Keratinocyte (primary cell): ENCODE measurements around the gene SLC6A3.

Source experiments
- CTCF ChIP-seq, 3 experiments: IDR thresholded peaks in 1 of 3; conservative IDR thresholded peaks in 1 of 3; optimal IDR thresholded peaks in 1 of 3; 2 replicates in 2 of 3; 3 replicates in 1 of 3; pipeline versions ENCODE3 to v1.5.1; 2011; ENCODE audit warnings: low read length in 3 of 3, mild to moderate bottlenecking in 3 of 3, moderate library complexity in 2 of 3, control low read depth in 1 of 3, inconsistent platforms in 1 of 3; ENCODE audit not compliant: insufficient read depth in 2 of 3; ENCODE audit errors: extremely low read depth in 1 of 3
- EZH2 ChIP-seq: IDR thresholded peaks from one replicate; pipeline ENCODE4 v1.6.1; 2012; ENCODE audit warnings: inconsistent platforms, mild to moderate bottlenecking, low read length, moderate library complexity

- TF ChIP-seq CTCF (optimal IDR thresholded peaks at IDR 0.05 in 1 of 3, IDR thresholded peaks at IDR 0.05 in 1 of 3, conservative IDR thresholded peaks at IDR 0.05 in 1 of 3; ENCODE audit: extremely low read depth in 1 of 3, insufficient read depth in 2 of 3, low read length in 3 of 3) (no peak), EZH2 (no peak)
These were observed 31.7 kb upstream of the SLC6A3 start for GRCh38 chr5:1476967-1477310.
